ENCODE data around the gene BTC. TPM values are rescaled to one million over a fixed set of nuclear protein-coding genes. Genes with fewer than 3 reads are reported as not detected.

The BTC gene
- total and polyA plus RNA-seq, 2 of the 13 experiments (the other 11 are each of a cell fraction or from before 2014, with no cell fraction given), result not detected

DNA sequence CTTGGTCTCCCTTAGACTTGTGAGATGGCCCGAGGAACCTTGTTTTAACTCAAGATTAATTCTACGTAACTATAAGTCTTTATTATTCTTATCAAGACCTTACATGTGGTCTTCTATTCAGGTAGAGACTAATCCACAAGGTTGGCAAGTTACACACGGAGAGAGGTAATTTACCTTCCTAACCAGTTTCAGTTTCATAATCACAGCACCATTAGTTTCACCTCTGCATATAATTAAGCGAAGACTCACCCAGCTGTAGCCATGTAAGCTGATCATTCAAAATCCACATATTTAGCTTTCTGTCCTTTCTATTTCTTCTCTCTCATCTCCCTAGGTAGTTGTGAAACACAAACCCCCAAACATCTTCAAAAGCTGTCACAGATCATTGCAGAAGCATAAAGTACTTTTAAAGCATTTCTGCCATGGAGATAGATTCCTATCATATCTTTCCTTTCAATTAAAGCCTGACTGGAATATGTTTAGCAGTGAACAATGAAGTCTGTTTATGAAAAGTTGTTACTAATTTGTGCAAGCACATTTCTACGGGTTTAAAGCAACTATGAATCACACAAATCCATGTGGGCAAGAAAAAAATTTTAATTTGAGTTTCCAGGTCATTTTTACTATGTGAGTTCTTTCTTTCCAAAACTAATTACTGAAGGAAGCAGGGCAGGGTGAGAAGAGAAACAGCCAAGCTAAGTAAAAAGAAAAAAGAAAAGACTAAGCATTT lies 78.5 kb downstream of the BTC start:
- 29% methylated on average over 5 of the region's 5 CpGs for WGBS (ENCODE audit: low lambda C conversion rate)
- no peak overlapping the region for H3K4me3 ChIP-seq (replicated peaks in 1 of 3; ENCODE audit: insufficient read depth in 1 of 3, low read depth in 2 of 3, low read length in 3 of 3)
- ATAC-seq, result no peak
- POLR2A ChIA-PET, result no interaction called here
- no peak overlapping the region for H3K27ac ChIP-seq (ENCODE audit: extremely low read length, insufficient read depth, low read length)
- no peak for FAIRE-seq
- in situ Hi-C loops (cut with HindIII; ENCODE audit: extremely low pct_ligation_motif_present, low pct_unique_long_range_greater_than_20kb), result no loop called here
- no peak overlapping the region for H3K9ac ChIP-seq (ENCODE audit: insufficient read depth, low read depth, low read length)
- no peak overlapping the region for H2AFZ ChIP-seq (ENCODE audit: low read length)
- DNase-seq (ENCODE audit: low spot score), result no peak
- H3K79me2 ChIP-seq (ENCODE audit: insufficient read depth, low read length), result no peaks in the 10 kb centered on the region
- intact Hi-C loops (cut with micrococcal nuclease; ENCODE audit: unreplicated experiment), result no loop called here
- CTCF ChIA-PET (ENCODE audit: low intra/inter-chr PET ratio, low total read pairs), result no interaction called here
- H3K4me1 ChIP-seq (ENCODE audit: insufficient read depth, low read length), result no peaks in the 10 kb centered on the region
- H3K27me3 ChIP-seq (ENCODE audit: control insufficient read depth in 1 of 2, insufficient read depth in 2 of 2, low read length in 2 of 2), result no peaks in the 10 kb centered on the region
- H3K4me2 ChIP-seq (ENCODE audit: low read depth, low read length), result no peak overlapping the region
- 0 out of 2 replicates have a peak, but pooled peaks cover 7% of the 10 kb centered on the region for H3K9me3 ChIP-seq (ENCODE audit: low read length)
- no peak for TF ChIP-seq MIER2 (CRISPR knock-in tag; IDR thresholded peaks at IDR 0.05)
- no peaks in the 10 kb centered on the region for H3K36me3 ChIP-seq (replicated peaks in 1 of 2; ENCODE audit: control insufficient read depth in 1 of 2, insufficient read depth in 2 of 2, low read length in 2 of 2)
- BruUV-seq (replicated peaks), result no TSS peak
- no peaks in the 10 kb centered on the region for H4K20me1 ChIP-seq (ENCODE audit: insufficient read depth, low read length)

DNA sequence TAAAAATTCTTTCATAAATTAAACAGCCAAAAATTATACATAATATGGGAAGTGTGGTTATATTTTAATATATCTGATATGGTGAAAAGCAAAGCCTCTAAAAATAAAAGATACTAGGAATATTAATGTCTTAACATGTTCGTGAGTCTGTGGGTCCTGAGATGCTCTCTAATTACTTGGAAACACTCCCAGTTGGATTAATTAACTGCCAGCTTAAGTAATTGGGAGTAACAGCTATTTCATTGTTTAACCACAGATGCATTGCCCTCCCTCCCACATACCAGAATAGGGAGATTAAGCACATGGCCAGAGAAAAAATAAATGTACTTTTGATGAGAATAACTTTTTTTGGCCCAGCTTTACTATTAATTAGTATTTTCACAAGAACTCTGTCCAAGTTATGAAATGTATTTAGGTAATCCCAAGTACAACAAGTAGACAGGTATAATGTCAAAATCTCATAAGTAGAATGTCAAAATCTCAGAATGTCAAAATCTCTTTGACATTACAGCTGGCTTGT lies 79.7 kb downstream of the BTC start:
- ChIA-PET CTCF (ENCODE audit: low intra/inter-chr PET ratio, low total read pairs) (no interaction called here), POLR2A (no interaction called here)
- TF ChIP-seq MTA1 (CRISPR knock-in tag; IDR thresholded peaks at IDR 0.05; ENCODE audit: borderline replicate concordance) (no peak), ZNF724P (CRISPR knock-in tag; IDR thresholded peaks at IDR 0.05; ENCODE audit: borderline replicate concordance) (no peak), ZNF569 (CRISPR knock-in tag; IDR thresholded peaks at IDR 0.05; ENCODE audit: borderline replicate concordance) (no peak), ZNF350 (CRISPR knock-in tag; IDR thresholded peaks at IDR 0.05; ENCODE audit: borderline replicate concordance, low read depth) (no peak), PHF8 (CRISPR knock-in tag; IDR thresholded peaks at IDR 0.05) (no peak), ZNF484 (CRISPR knock-in tag; IDR thresholded peaks at IDR 0.05; ENCODE audit: borderline replicate concordance, low read depth) (no peak), SALL2 (CRISPR knock-in tag; IDR thresholded peaks at IDR 0.05) (no peak), ZNF615 (CRISPR knock-in tag; IDR thresholded peaks at IDR 0.05; ENCODE audit: borderline replicate concordance) (no peak), ZNF441 (CRISPR knock-in tag; IDR thresholded peaks at IDR 0.05; ENCODE audit: borderline replicate concordance) (no peak), MXD4 (CRISPR knock-in tag; IDR thresholded peaks at IDR 0.05) (no peak), AKAP8 (CRISPR knock-in tag; IDR thresholded peaks at IDR 0.05) (no peak), ZNF766 (CRISPR knock-in tag; IDR thresholded peaks at IDR 0.05; ENCODE audit: borderline replicate concordance) (no peak), ZFY (CRISPR knock-in tag; IDR thresholded peaks at IDR 0.05) (no peak)
- TF ChIP-seq, protein P1, sequence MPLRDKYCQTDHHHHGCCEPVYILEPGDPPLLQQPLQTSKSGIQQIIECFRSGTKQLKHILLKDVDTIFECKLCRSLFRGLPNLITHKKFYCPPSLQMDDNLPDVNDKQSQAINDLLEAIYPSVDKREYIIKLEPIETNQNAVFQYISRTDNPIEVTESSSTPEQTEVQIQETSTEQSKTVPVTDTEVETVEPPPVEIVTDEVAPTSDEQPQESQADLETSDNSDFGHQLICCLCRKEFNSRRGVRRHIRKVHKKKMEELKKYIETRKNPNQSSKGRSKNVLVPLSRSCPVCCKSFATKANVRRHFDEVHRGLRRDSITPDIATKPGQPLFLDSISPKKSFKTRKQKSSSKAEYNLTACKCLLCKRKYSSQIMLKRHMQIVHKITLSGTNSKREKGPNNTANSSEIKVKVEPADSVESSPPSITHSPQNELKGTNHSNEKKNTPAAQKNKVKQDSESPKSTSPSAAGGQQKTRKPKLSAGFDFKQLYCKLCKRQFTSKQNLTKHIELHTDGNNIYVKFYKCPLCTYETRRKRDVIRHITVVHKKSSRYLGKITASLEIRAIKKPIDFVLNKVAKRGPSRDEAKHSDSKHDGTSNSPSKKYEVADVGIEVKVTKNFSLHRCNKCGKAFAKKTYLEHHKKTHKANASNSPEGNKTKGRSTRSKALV (CRISPR knock-in tag; IDR thresholded peaks at IDR 0.05), result no peak
- TF ChIP-seq, protein P2, sequence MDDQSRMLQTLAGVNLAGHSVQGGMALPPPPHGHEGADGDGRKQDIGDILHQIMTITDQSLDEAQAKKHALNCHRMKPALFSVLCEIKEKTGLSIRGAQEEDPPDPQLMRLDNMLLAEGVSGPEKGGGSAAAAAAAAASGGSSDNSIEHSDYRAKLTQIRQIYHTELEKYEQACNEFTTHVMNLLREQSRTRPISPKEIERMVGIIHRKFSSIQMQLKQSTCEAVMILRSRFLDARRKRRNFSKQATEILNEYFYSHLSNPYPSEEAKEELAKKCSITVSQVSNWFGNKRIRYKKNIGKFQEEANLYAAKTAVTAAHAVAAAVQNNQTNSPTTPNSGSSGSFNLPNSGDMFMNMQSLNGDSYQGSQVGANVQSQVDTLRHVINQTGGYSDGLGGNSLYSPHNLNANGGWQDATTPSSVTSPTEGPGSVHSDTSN (CRISPR knock-in tag; IDR thresholded peaks at IDR 0.05; ENCODE audit: borderline replicate concordance), result no peak
- no peak overlapping the region for H3K9ac ChIP-seq (ENCODE audit: insufficient read depth, low read depth, low read length)
- no peaks in the 10 kb centered on the region for H3K36me3 ChIP-seq (replicated peaks in 1 of 2; ENCODE audit: control insufficient read depth in 1 of 2, insufficient read depth in 2 of 2, low read length in 2 of 2)
- ATAC-seq, result no peak
- no peak overlapping the region for H2AFZ ChIP-seq (ENCODE audit: low read length)
- no peak overlapping the region for H3K4me3 ChIP-seq (replicated peaks in 1 of 3; ENCODE audit: insufficient read depth in 1 of 3, low read depth in 2 of 3, low read length in 3 of 3)
- H3K9me3 ChIP-seq (ENCODE audit: low read length), result 0 out of 2 replicates have a peak, but pooled peaks cover 7% of the 10 kb centered on the region
- intact Hi-C loops (cut with micrococcal nuclease; ENCODE audit: unreplicated experiment), result no loop called here
- H4K20me1 ChIP-seq (ENCODE audit: insufficient read depth, low read length), result no peaks in the 10 kb centered on the region
- no peaks in the 10 kb centered on the region for H3K79me2 ChIP-seq (ENCODE audit: insufficient read depth, low read length)
- 0% methylated on average over 1 of the region's 1 CpG for WGBS (ENCODE audit: low lambda C conversion rate)
- H3K27me3 ChIP-seq (ENCODE audit: control insufficient read depth in 1 of 2, insufficient read depth in 2 of 2, low read length in 2 of 2), result no peaks in the 10 kb centered on the region
- no peak overlapping the region for H3K4me2 ChIP-seq (ENCODE audit: low read depth, low read length)
- no peak for DNase-seq (ENCODE audit: low spot score)
- FAIRE-seq, result no peak
- no peak overlapping the region for H3K27ac ChIP-seq (ENCODE audit: extremely low read length, insufficient read depth, low read length)
- in situ Hi-C loops (cut with HindIII; ENCODE audit: extremely low pct_ligation_motif_present, low pct_unique_long_range_greater_than_20kb), result no loop called here
- BruUV-seq (replicated peaks), result no TSS peak
- no peaks in the 10 kb centered on the region for H3K4me1 ChIP-seq (ENCODE audit: insufficient read depth, low read length)
